ENCODE data around the gene SIGLEC15.
"Not testable (repeated sequence)": the region's sequence is repeated elsewhere in the genome, so short reads cannot be mapped to it uniquely, and the experiment has no call there.

Gene SIGLEC15, protein sequence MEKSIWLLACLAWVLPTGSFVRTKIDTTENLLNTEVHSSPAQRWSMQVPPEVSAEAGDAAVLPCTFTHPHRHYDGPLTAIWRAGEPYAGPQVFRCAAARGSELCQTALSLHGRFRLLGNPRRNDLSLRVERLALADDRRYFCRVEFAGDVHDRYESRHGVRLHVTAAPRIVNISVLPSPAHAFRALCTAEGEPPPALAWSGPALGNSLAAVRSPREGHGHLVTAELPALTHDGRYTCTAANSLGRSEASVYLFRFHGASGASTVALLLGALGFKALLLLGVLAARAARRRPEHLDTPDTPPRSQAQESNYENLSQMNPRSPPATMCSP

DNA sequence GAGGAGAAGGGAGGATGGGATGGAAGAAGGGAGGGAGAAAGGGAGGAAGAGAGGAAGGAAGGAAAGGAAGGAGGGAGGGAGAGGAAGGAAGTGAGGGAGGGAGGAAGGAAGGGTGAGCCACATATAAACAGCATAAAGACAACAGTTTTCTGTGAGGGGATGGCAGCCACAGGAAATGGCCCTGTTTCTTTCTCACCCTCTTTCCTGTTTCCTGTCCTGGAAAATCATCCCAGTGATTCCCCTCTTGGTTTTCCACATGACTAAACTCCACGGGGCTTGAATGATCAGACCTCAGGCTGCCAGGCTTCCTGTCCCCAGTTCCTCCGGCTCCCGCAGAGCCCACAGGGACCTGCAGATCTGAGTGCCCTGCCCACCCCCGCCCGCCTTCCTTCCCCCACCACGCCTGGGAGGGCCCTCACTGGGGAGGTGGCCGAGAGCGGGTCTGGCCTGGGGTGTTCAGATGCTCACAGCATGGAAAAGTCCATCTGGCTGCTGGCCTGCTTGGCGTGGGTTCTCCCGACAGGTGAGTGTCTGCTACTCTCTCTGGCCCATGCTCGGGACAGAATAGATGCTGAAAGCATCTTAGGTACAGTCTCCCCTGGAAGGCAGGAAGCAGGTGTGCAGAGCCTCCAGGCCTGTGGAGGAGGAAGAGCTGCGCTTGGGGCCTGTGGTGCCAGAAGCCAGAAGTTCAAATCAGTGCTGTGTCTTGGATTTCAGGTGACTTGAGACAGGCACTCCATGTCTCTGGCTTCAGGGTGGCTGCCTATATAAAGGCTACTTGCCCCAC, at the start of gene SIGLEC15:
SIGLEC15 (plus strand) TSS at position 418 of the 787 bp plus-strand sequence; CDS start at position 472, 54 bp downstream.
- no peak for DNase-seq (ENCODE audit: low read depth)

DNA sequence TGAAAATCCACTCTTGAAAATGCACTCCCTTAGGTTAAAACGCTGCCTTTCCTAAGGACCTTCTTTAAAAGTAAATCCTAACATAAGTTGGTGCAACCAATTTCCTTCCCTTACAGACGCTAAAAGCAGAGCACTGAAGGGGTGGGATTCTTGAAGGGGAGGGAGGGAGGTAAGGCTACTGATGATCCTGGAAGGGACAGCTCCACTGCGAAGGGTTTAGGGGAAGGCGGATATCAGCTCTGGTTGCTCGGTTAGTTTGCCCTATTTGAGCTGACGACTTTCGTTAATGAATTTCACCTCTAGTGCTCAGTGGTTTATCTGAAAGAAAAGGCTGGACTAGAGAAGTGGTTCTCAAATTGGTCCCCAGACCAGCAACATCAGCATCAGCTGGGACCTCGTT, 49.7 kb upstream of the SIGLEC15 start:
- no peak for DNase-seq (ENCODE audit: low read depth)

DNA sequence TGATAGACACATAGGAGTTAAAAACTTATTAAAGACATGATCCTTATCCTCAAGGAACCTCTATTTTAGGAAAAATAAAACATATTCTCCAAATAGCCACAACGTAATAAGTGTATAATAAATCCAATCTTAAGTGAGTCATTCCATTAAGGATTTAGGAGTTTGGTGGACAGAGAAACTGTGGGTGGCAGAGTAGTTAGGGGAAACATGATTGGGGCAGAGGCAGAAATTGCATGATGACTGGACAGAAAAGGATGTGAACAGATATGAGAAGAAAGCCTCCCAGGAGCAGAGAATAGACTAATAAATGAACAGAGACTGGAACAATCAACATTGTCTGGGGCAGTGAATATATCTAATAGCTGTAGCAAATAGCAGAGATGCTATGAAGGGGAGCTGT, 48.1 kb upstream of the SIGLEC15 start:
- no peak for DNase-seq (ENCODE audit: low read depth)

DNA sequence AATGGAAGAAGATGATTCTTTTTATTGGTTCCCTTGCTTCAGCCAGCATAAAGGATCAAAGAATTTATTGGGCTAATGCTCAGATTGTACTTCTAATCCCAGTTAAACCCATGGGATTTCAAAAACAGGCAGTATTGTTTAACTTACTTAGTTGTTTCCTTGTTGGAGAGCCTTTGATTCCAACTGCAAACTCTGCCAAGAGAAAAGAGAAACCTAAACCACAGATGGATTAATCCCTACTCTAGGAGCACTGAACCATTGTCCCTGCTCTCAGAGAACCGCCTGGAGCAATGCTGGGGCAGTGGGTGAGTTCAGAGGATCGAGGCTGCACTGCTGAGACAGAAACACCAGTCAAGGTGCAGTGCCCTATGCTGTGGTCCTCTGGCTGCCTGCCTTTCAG, 44.9 kb upstream of the SIGLEC15 start:
- DNase-seq (ENCODE audit: low read depth) = peak; percentile 71

DNA sequence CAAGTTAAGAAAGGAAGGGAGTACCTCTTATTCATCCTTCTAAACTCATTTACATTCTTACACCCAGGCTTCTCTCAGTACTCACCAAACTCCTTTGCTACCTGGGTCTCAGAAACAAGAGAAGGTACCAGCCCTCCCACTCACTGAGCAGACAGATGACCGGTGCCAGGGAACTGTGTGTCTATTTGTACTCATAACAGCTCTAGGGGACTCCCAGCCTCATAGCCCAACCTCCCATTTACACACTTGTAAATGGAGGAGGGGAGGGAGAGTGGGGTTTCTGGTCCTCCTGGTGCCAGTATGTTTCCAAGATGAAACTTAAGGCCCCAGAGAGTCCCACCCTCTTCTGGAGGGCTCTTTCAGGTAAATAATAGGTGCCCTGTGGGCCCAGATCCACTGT, 42.8 kb upstream of the SIGLEC15 start:
- DNase-seq (ENCODE audit: low read depth) = no peak

DNA sequence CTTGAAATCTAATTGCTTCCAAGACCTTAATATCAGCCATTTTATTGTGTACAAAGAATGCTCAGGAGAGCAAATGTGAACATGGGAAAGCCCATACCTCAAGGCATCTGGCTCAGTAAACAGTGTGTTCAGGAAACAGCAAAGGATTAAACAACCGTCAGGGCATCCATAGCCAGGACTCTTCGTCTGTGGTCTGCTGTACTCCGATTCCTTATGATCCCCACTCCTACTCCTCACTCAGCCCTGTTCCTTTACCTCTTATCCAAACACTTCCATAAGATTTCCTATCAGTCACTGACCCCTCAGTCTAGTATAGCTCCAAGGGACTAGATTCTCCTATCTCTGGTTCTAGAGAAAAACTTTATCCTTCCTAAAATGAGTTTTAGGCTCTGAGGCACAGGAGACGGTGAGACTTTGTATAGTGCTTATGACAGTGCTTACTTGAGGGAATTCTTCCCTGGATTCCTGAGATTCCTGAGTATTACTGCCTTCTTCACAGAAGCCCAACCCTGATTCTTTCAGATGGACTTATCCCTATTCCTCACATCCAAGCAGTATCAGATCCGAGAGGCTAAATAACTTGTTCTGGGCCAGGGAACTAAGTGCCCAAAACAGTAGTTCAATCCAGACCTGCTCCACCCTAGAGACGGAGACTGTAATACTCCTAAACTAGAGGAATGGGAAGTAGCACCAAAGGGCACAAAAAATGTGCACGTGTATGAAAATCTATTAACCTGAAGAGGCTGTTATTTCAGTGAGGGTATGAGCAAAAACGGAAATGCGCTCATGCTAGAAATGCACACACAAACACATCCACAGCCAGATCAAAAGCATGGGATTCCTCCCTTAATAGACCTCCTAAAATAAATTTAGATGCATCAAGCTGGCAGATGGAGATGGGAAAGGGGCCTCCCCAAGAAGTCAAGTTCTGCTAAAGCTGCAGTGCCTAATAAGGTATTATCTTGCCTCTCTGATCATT, 42.1 kb upstream of the SIGLEC15 start:
- no peak for DNase-seq (ENCODE audit: low read depth)

DNA sequence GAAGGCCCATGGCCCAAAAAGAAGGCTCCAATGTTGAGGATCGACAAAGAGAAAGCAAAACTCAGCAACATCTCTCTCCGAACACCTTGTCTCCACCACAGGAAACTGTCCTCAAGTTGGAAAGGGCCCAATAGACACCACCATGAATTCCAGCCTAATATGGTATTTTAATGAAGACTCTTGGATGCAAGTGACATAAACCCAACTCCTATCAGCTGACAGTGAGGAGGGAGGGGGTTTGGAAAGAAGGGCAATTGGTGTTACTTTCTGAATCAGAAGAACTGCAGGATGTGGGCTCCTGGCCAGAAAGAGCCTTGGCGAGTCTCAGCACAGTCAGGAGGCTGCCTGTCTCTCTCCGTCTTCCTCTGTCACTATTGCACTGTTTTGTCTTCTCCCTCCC, 40.3 kb upstream of the SIGLEC15 start:
- no peak for DNase-seq (ENCODE audit: low read depth)

DNA sequence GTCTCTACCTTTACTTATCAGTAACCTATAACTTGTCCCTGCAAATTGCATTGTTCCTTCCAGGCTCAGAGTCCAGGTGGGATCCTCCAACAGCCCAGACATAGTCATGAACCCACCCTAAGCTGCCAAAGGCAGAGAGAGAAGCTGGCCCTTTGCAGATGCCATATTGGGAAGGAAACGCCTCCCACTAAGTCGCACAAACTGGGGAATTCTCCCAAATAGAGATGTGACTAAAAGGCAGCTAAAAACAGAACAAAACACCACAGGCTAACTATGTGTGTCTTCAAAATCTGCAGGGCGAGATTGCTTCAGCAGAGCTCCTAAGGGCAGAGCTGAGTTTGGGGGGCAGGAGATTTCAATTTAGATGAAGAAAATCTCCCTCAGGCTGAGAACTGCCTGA, 38.5 kb upstream of the SIGLEC15 start:
- DNase-seq (ENCODE audit: low read depth) = no peak

DNA sequence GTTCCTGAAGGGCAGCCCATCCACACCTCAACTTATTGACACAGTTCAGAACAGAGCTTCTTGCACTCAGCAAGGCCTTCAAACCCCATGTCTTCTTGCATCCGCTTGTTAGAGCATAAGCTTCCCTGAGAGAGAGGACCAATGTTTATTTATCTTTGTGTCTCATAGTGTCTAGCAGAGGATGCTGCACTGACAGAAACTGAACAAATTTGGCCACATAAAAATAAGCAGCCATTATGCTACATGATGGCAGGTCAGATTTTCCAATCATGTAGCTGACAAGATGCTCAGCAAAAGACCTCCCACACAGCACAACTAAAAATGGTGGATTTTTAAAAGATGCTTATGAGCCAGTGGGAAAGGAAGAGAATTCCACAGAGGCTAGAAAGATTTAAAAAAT, 38.1 kb upstream of the SIGLEC15 start:
- no peak for DNase-seq (ENCODE audit: low read depth)

DNA sequence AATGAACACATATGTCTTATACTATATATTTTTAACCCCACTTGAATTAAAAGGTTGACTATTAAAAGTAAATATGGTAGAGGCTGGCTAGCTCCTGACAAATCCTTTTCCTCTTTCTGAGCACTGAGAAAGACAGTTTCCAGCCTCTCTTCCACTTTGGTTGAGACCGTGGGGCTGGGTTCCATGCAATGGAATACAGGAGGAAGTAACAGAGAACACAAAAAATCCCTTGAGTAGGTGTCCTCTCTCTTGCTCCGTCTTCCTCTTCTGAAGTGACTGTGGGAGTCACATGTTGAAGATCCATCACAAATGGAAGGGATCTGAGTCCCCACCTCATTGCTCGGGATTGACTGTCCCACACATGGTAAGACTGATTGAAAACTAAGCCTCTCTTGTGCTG, 36.6 kb upstream of the SIGLEC15 start:
- DNase-seq (ENCODE audit: low read depth) = no peak

DNA sequence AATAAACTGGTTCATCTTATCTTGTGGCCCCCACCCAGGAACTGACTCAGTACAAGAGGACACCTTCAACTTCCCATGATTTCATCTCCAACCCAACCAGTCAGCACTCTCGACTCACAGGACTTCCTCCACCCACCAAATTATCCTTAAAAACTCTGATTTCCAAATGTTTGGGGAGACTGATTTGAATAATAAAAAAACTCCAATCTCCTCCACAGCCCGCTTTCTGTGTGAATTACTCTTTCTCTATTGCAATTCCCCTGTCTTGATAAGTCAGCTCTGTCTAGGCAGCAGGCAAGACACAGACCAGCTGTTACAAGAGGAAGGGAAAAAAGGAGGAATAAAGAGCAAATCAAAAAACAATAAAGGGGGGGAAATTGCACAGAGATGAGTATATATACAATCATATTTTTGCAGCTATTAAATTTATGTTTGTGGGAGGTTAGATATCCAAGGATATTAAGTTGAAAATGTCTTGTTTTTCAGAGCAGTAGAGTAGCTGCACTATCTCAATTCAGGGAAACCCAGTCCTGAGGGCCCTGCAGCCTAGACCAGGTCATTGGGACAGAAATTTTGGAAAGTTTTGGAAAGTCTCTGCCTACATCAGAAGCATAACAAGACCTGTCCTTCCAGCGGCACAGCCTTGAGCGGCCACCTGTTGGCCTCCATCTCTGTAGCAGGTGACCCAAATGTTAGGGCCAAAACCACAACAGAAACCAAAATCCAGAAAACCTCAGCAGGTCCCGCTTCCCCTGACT, 32.8 kb upstream of the SIGLEC15 start:
- no peak for DNase-seq (ENCODE audit: low read depth)

DNA sequence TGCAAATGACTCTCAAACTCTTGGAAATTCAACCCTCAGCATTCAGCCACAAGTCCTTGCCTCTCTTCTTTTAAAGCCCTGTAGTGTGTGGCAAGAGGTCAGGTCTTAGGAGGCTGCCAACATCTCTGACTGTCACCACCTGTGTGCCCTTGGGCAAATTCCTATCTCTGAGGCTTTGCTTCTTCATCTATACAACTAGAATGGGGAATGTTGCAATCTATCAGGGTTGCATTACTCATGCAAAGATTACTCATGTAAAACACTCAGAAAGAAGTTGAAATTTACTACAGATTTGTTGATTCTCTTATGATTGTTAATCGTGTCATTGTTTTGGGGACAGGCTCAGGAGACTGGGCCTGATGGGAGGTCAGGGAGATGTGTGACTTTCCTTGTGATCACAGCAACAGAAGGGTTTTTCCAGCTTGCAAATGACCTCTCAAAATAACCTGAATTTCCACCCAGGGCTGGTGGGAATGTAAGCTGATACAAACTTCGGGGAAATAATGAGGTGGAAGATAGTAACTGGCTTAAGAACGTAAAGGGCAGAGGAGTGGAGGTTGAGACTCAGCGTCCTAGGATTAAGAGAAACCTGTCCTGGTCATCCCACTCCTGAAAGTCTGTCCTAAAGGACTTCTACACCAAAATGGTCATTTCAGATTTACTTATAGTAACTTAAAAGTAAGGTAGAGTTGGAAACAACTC, 32.1 kb upstream of the SIGLEC15 start:
- peak; percentile 83 for DNase-seq (ENCODE audit: low read depth)

DNA sequence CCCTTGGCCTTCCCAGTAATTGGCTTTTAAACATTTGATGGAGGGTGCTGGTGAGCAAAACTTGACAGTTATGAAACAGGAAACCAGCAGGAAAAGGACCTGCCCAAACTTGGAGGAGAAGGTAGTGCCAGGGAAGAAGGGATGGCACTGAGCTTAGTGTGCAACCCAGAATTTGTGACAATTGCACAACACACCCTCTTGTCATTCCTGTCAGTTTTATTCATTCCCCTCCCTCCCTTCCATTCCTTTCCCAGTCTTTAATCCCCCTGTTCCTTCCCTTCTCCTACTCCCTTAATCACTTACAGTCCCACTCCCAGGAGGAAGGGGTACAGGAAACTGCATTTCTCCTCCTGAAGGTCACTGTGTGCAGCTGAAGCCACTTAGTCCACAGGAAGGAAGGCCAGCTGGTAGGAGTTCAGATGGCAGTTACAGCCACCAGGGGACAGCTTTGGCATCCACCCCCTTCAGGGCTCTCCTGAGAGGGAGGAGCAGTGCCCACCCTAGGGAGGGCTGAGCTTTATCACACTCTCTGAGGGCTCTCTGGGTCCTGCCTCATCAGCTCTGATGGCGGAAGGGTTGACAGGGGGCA, 24.0 kb upstream of the SIGLEC15 start:
- DNase-seq (ENCODE audit: low read depth) = no peak

DNA sequence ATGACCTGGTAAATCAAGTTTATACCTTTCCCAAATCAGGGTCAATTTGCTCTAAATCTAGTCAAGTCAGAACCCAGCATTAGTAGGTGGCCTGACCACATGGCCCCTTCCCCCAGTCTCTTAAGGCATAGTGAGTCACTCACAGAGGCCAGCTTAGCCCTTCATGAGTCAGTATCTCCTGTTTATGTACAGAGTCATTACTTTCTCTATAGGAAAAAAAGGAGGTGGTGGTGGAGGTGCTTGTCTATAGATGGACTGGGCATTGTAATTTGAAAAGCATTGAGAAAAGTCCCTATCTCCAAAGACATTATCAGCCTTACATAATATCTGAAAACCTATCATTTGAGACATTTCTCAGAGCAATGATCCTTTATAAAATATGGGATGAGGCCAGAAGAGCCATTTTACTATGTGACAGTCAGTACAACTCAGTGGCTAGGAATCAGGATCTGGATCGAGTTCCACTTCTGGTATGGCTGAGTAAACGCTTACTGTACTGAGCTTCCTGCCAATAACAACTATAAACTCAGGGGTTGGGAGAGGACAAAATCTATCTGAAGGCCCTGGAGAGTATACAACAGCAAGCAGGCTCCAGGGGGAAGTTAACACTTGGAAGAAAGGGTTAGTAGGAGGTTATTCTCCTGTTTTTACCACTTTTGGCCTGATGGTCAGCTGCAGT, 22.5 kb upstream of the SIGLEC15 start:
- peak; percentile 95 for DNase-seq (ENCODE audit: low read depth)

DNA sequence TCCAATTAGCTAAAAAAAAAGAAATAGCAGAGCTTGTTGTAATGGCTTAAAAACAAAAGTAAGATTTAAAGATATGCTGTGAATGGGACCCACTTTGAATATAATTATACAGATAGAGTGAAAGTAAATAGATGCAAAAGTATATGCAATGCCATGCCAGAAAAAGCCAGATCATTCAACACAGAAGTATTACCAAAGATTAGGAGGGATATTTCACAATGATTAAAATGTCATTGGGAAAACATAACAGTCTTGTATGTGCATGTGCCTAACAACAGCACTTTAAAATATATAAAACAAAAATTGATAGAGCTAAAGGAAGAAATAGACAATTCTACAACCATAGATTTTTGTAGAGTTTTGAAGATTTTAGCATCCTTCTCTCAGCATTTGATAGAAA, 19.9 kb upstream of the SIGLEC15 start:
- no peak for DNase-seq (ENCODE audit: low read depth)

DNA sequence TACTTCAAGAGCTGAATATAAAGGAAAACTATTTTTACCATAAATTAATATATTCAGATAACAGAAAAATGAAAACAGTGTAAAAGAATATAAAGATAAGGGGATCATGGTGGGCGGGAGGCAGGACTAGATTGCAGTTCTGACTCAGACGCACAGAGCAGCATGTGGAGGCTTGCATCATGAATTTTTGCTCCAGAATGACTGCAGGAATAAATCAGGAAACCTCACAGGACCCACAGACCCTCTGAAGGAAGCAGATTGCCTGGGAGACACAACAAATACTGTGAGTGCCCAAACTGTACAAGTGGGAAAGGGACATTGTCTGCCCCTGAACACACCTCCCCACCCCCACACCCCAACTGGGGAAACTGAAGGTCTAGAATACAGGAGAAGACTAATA, 19.2 kb upstream of the SIGLEC15 start:
- no peak for DNase-seq (ENCODE audit: low read depth)

DNA sequence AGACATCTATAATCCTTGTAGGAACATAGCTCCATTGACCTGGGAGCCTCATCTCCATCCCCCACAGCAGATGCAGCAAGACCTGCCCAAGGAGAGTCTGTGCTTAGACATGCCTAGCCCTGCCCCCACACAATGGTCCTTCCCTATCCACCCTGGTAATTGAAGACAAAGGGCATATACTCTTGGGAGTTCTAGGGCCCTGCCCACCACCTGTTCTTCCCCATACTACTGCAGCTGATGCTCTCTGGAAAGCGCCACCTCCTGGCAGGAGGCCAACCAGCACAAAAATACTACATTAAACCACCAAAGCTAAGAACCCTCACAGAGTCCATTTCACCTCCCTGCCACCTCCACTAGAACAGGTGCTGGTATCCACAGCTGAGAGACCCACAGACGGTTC, 18.3 kb upstream of the SIGLEC15 start:
- DNase-seq (ENCODE audit: low read depth) = not testable (repeated sequence)

DNA sequence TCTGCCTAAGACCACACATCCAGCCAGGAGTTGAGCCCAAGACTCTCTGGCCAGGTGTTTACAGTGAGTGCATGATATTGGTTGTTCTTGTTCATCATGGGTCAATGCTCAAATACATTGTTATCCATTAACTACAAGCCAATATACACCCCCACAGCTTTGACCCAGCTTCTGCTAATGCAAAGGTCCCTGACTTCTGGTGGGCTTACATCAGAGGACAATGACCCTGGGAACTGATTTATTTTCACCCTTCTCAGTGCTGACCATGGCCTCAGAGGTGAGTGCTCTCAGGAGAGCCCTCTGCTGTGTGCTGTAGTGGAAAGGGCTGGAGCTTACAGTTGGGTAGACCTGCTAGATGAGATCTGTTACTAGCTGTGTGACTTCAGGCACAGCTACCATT, 10.7 kb upstream of the SIGLEC15 start:
- not testable (repeated sequence) for DNase-seq (ENCODE audit: low read depth)

DNA sequence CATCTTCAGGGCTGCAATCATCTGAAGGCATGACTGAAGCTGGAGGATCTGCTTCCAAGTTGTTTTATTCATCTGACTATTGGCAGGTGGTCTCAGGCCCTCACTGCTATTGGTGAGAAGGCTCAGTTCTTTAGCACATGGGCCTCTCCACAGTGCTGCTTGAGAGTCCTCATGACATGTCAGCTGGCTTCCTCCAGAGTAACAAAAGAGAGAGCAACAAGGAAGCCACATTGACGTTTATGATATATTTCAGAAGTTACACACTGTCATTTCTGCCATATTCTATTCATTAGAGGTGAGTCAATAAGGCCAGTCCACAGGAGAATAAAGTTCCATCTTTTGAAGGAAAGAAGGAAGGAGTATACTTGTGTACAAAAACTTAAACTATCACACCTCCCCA, 7.9 kb upstream of the SIGLEC15 start:
- DNase-seq (ENCODE audit: low read depth) = no peak

DNA sequence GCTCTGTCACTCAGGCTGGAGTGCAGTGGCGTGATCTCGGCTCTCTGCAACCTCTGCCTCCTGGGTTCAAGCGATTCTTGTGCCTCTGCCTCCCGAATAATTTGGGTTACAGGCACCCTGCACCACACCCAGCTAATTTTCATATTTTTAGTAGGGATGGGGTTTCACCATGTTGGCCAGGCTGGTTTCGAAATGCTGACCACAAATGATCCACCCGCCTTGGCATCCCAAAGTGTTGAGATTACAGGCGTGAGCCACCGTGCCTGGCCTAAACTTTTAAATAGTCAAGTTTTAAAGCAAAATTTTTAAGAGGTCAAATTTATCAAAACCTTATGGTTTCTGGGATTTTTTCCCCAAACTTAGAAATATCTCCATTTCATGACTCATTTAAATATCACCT, 6.7 kb upstream of the SIGLEC15 start:
- DNase-seq (ENCODE audit: low read depth) = not testable (repeated sequence)
